Sigmoid colon (tissue), 7 donors: ENCODE results near the gene CCDC186. TPM values are rescaled to one million over a fixed set of nuclear protein-coding genes. Genes with fewer than 3 reads are reported as not detected.

Experiments used
- DNase-seq: peaks from one replicate; pipeline ENCODE4 v3.0.0-alpha.2; 2019
- H3K27ac ChIP-seq, 4 donors: fragments of 200-600 bp; sonication (generic); one replicate each; pipeline ENCODE4 v1.5.1; 2016 to 2019; ENCODE audit warnings: mild to moderate bottlenecking in 1 of 4
- H3K27me3 ChIP-seq, 3 donors: fragments of 200-600 bp; sonication (generic); one replicate each; pipeline ENCODE4 v1.5.1; 2019; ENCODE audit warnings: mild to moderate bottlenecking in 1 of 3
- H3K36me3 ChIP-seq, 4 donors: fragments of 200-600 bp; sonication (generic); one replicate each; pipeline ENCODE4 v1.5.1; 2016 to 2019
- H3K4me1 ChIP-seq, 4 donors: fragments of 200-600 bp; sonication (generic); one replicate each; pipeline ENCODE4 v1.5.1; 2017 to 2019
- H3K4me3 ChIP-seq, 4 donors: fragments of 200-600 bp; sonication (generic); one replicate each; pipeline ENCODE4 v1.5.1; 2017 to 2019; ENCODE audit warnings: mild to moderate bottlenecking in 2 of 4, moderate library complexity in 1 of 4
- H3K9me3 ChIP-seq, 4 donors: fragments of 200-600 bp in 3 of 4; sonication (generic) in 3 of 4; one replicate each; pipeline versions ENCODE4 v1.5.1 to v1.6.1; 2013 to 2019
- CTCF ChIP-seq, 4 experiments: fragments of 450-650 bp in 3 of 4; fragments of 200-600 bp in 1 of 4; IDR thresholded peaks; one replicate each; pipeline ENCODE4 v1.5.1; 2016 to 2019; ENCODE audit warnings: antibody characterized with exemption in 4 of 4, mild to moderate bottlenecking in 3 of 4, moderate library complexity in 2 of 4
- EP300 ChIP-seq, 4 donors: sonication (generic); formaldehyde crosslinking; IDR thresholded peaks; one replicate each; pipeline ENCODE4 v1.6.1; 2017; ENCODE audit warnings: antibody characterized with exemption in 4 of 4
- POLR2A ChIP-seq, 2 donors: fragments of 450-650 bp; IDR thresholded peaks; one replicate each; pipeline ENCODE4 v1.6.1; 2016; ENCODE audit warnings: antibody characterized with exemption in 2 of 2, mild to moderate bottlenecking in 2 of 2, moderate library complexity in 2 of 2
- POLR2AphosphoS5 ChIP-seq, 4 donors: sonication (generic); formaldehyde crosslinking; IDR thresholded peaks; one replicate each; pipeline ENCODE4 v1.6.1; 2017; ENCODE audit warnings: antibody characterized with exemption in 4 of 4
- WGBS, 2 donors: extraction: QIAGEN DNeasy Blood & Tissue Kit; methylation state at CpG; one replicate each; pipeline ENCODE4 v1.1.7; 2013; 5-methylcytosine and 5-hydroxymethylcytosine counted together
- intact Hi-C: fragments of 100-400 bp; cut with DNase I; formaldehyde crosslinking; loops from one replicate; pipeline ENCODE4 v1.15.1; 2023
- polyA plus RNA-seq, 3 donors: library from polyadenylated mRNA; stranded (reverse); fragments of 200-250 nt; gene quantifications; one replicate each; pipeline ENCODE4 v1.2.3, GENCODE V29; 2013
- total RNA-seq, 4 donors: library from RNA; depleted of rRNA; stranded (reverse); fragments of >200 nt; gene quantifications; one replicate each; pipeline ENCODE4 v1.1.0, GENCODE V29; 2016
- donor health status: healthy with polysubstance abuse.
- donor health status: Bipolar disorder and iron deficiency.
- donor health status: healthy.

The CCDC186 gene
- total and polyA plus RNA-seq, 7 donors: 9.6 to 27.1 (median 17.6) TPM

GRCh38 chr10:114215033-114215432 lies 41.0 kb upstream of the CCDC186 start:
- Histone ChIP-seq H3K4me3 (no peak overlapping the region), H3K36me3 (no peaks in the 10 kb centered on the region), H3K4me1 (peaks cover 0 to 7% (median 3%) of the 10 kb centered on the region in 4 donors), H3K27ac (no peak overlapping the region), H3K27me3 (no peaks in the 10 kb centered on the region), H3K9me3 (no peaks in the 10 kb centered on the region)
- WGBS, 2 donors: 91% methylated on average over 1 of the region's 1 CpG
- intact Hi-C loops: no loop called here
- no peak for TF ChIP-seq POLR2A (IDR thresholded peaks at IDR 0.05)
- no peak for TF ChIP-seq EP300 (IDR thresholded peaks at IDR 0.05)
- no peak for TF ChIP-seq POLR2AphosphoS5 (IDR thresholded peaks at IDR 0.05)
- TF ChIP-seq CTCF (IDR thresholded peaks at IDR 0.05): no peak
- no peak for DNase-seq

GRCh38 chr10:114212153-114212552 lies 38.1 kb upstream of the CCDC186 start:
- intact Hi-C loops: no loop called here
- H3K27ac ChIP-seq: no peak overlapping the region
- DNase-seq: no peak
- H3K27me3 ChIP-seq: no peaks in the 10 kb centered on the region
- no peak overlapping the region for H3K4me3 ChIP-seq
- peaks cover 0 to 7% (median 3%) of the 10 kb centered on the region in 4 donors for H3K4me1 ChIP-seq
- 82 to 91% methylated on average over 2 of the region's 2 CpGs for WGBS, 2 donors
- H3K9me3 ChIP-seq: no peaks in the 10 kb centered on the region
- TF ChIP-seq POLR2AphosphoS5 (IDR thresholded peaks at IDR 0.05) (no peak), POLR2A (IDR thresholded peaks at IDR 0.05) (no peak), EP300 (IDR thresholded peaks at IDR 0.05) (no peak), CTCF (IDR thresholded peaks at IDR 0.05) (no peak)
- H3K36me3 ChIP-seq: no peaks in the 10 kb centered on the region

GRCh38 chr10:114208351-114208750 lies 34.3 kb upstream of the CCDC186 start:
- H3K4me3 ChIP-seq: no peak overlapping the region
- H3K27ac ChIP-seq: no peak overlapping the region
- no peaks in the 10 kb centered on the region for H3K36me3 ChIP-seq
- 92 to 94% methylated on average over 2 of the region's 2 CpGs for WGBS, 2 donors
- no peaks in the 10 kb centered on the region for H3K27me3 ChIP-seq
- H3K9me3 ChIP-seq: no peaks in the 10 kb centered on the region
- no peak for DNase-seq
- TF ChIP-seq EP300 (IDR thresholded peaks at IDR 0.05) (no peak), CTCF (IDR thresholded peaks at IDR 0.05) (no peak)
- intact Hi-C loops: no loop called here
- H3K4me1 ChIP-seq: peaks cover 0 to 3% (median 1%) of the 10 kb centered on the region in 4 donors

- intact Hi-C loops: no loop called here
- no peak overlapping the region for H3K27ac ChIP-seq
- H3K27me3 ChIP-seq: no peaks in the 10 kb centered on the region
- DNase-seq: no peak
- no peaks in the 10 kb centered on the region for H3K4me1 ChIP-seq
- H3K36me3 ChIP-seq: no peaks in the 10 kb centered on the region
- no peaks in the 10 kb centered on the region for H3K9me3 ChIP-seq
- no peak for TF ChIP-seq POLR2A (IDR thresholded peaks at IDR 0.05)
- no peak for TF ChIP-seq POLR2AphosphoS5 (IDR thresholded peaks at IDR 0.05)
- no peak for TF ChIP-seq CTCF (IDR thresholded peaks at IDR 0.05)
- TF ChIP-seq EP300 (IDR thresholded peaks at IDR 0.05): no peak
- WGBS, 2 donors: 73 to 84% methylated on average over 1 of the region's 1 CpG
- H3K4me3 ChIP-seq: no peak overlapping the region
Observed at GRCh38 chr10:114207349-114207748, 33.3 kb upstream of the CCDC186 start.

- TF ChIP-seq POLR2A (IDR thresholded peaks at IDR 0.05): no peak
- TF ChIP-seq CTCF (IDR thresholded peaks at IDR 0.05): no peak
- no peak for TF ChIP-seq EP300 (IDR thresholded peaks at IDR 0.05)
- no peaks in the 10 kb centered on the region for H3K4me1 ChIP-seq
- intact Hi-C loops: no loop called here
Observed at GRCh38 chr10:114206902-114207301, 32.9 kb upstream of the CCDC186 start.

More at GRCh38 chr10:114206902-114207301, 32.9 kb upstream of the CCDC186 start:
- Histone ChIP-seq H3K9me3 (no peaks in the 10 kb centered on the region), H3K4me3 (no peak overlapping the region), H3K27ac (no peak overlapping the region), H3K36me3 (no peaks in the 10 kb centered on the region), H3K27me3 (no peaks in the 10 kb centered on the region)
- DNase-seq: no peak
- WGBS, 2 donors: 15 to 53% methylated on average over 2 of the region's 2 CpGs
